KMS-11 (cell line): ENCODE measurements around the gene IFT88.

Source experiments
- H2AFZ ChIP-seq: fragments of 200-600 bp; sonication (generic); 2 replicates; pipeline ENCODE4 v1.6.1; 2016; ENCODE audit warnings: antibody characterized with exemption, mixed run types, low read depth
- H3K27ac ChIP-seq: fragments of 200-600 bp; sonication (generic); 2 replicates; pipeline ENCODE4 v1.6.1; 2016; ENCODE audit warnings: mild to moderate bottlenecking, mixed run types
- H3K27me3 ChIP-seq: fragments of 200-600 bp; sonication (generic); 2 replicates; pipeline ENCODE4 v1.6.1; 2017; ENCODE audit warnings: mild to moderate bottlenecking, low read depth, mixed run types, moderate library complexity; ENCODE audit not compliant: insufficient read depth
- H3K36me3 ChIP-seq: fragments of 200-600 bp; sonication (generic); 2 replicates; pipeline ENCODE4 v1.6.1; 2017; ENCODE audit warnings: mild to moderate bottlenecking, mixed run types; ENCODE audit not compliant: insufficient read depth
- H3K4me1 ChIP-seq: fragments of 200-600 bp; sonication (generic); 2 replicates; pipeline ENCODE4 v1.6.1; 2016; ENCODE audit warnings: mild to moderate bottlenecking, low read depth, mixed run types; ENCODE audit not compliant: poor library complexity, severe bottlenecking
- H3K4me2 ChIP-seq: fragments of 200-600 bp; sonication (generic); 2 replicates; pipeline ENCODE4 v1.7.0; 2016; ENCODE audit warnings: mild to moderate bottlenecking, mixed run types
- H3K4me3 ChIP-seq: fragments of 200-600 bp; sonication (generic); IDR thresholded peaks from 2 replicates; pipeline ENCODE4 v1.6.1; 2017; ENCODE audit warnings: low read depth, low read length, mixed read lengths; ENCODE audit not compliant: insufficient read depth
- H3K79me2 ChIP-seq: fragments of 200-600 bp; sonication (generic); 2 replicates; pipeline ENCODE4 v1.6.1; 2016; ENCODE audit warnings: low read depth, mixed run types; ENCODE audit not compliant: insufficient read depth
- H3K9ac ChIP-seq: fragments of 200-600 bp; sonication (generic); 2 replicates; pipeline ENCODE4 v1.6.1; 2016; ENCODE audit warnings: mild to moderate bottlenecking, mixed run types
- H4K20me1 ChIP-seq: fragments of 200-600 bp; sonication (generic); 2 replicates; pipeline ENCODE4 v1.6.1; 2016; ENCODE audit warnings: mild to moderate bottlenecking, mixed run types; ENCODE audit not compliant: insufficient read depth
- TF ChIP-seq, protein P1 (sequence below): fragments of 200-600 bp; sonication (generic); conservative IDR thresholded peaks from 2 replicates; pipeline ENCODE4 v1.6.1; 2017; ENCODE audit warnings: low read depth, mild to moderate bottlenecking, antibody characterized with exemption, low read length, moderate library complexity, mixed read lengths

The IFT88 gene

DNA sequence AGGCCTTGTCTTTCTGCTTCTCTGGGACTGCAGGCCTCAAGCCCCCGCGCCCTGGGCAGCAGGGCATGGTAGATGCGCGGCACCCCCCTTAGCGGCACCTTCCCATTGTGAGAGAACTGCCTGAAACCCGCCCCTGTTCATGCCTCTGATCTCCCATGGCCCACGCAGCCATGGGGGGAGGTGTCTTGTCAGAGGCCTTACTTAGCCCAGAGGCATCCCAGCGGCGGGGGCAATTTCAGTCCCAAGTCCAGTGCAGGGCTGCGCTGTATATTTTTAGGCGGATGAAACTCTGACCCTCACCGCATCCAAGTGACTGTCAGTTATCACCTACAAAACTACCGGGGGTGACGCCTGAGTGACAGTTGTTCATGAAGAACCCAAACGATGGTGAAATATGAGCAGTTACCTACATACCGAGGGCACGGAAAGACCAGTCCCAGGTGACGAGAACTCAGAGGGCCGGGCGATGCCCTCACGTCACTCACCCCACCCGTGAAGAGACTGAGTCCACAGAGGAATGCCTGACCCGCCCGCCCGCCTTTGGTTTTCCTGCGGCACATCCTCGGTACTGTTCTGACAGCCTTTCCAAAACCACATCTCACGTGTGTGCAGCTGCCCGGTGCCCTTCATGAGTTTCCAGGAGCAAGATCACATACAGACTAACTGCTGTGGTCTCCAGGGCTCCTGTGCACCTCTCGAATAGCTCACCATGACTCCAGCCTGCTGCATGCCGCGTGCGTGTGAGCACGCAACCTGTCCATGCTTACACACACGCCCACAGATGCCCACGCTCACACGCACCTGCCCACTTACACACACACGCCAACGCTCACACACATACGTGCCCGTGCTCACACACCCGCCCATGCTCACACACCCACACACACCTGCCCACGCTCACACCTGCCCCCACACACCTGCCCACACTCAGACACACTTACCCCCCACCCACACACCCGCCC, 150.9 kb downstream of the IFT88 start:
- Histone ChIP-seq H3K9ac (no peak overlapping the region), H2AFZ (no peak overlapping the region), H3K27me3 (no peaks in the 10 kb centered on the region), H4K20me1 (no peaks in the 10 kb centered on the region), H3K27ac (no peak overlapping the region), H3K4me3 (no peak overlapping the region), H3K36me3 (no peaks in the 10 kb centered on the region), H3K4me2 (no peak overlapping the region), H3K79me2 (no peaks in the 10 kb centered on the region), H3K4me1 (no peaks in the 10 kb centered on the region)
- TF ChIP-seq, protein P1, sequence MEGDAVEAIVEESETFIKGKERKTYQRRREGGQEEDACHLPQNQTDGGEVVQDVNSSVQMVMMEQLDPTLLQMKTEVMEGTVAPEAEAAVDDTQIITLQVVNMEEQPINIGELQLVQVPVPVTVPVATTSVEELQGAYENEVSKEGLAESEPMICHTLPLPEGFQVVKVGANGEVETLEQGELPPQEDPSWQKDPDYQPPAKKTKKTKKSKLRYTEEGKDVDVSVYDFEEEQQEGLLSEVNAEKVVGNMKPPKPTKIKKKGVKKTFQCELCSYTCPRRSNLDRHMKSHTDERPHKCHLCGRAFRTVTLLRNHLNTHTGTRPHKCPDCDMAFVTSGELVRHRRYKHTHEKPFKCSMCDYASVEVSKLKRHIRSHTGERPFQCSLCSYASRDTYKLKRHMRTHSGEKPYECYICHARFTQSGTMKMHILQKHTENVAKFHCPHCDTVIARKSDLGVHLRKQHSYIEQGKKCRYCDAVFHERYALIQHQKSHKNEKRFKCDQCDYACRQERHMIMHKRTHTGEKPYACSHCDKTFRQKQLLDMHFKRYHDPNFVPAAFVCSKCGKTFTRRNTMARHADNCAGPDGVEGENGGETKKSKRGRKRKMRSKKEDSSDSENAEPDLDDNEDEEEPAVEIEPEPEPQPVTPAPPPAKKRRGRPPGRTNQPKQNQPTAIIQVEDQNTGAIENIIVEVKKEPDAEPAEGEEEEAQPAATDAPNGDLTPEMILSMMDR, result no peak

DNA sequence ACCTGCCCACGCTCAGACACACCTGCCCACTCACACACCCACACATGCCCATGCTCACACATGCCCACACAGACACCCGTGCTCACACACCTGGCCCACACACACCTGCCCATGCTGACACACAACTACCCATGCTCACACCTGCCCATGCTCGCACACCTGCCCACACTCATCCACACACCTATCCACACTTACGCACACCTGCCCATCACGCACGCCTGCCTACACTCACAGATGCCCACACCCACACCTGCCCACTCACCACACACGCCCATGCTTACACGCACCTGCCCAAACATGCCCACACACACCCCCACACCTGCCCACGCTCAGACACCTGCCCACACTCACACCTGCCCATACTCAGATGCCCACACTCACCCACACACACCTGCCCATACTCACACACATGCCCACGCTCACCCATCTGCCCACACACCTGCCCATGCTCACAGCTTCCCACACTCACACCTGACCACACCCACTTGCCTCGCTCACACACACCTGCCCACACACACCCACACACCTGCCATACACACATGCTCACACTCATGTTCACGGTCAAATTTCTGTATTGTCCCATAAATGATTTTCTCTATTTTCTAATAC, 152.1 kb downstream of the IFT88 start:
- Histone ChIP-seq H3K9ac (no peak overlapping the region), H3K4me2 (no peak overlapping the region), H3K79me2 (no peaks in the 10 kb centered on the region), H2AFZ (no peak overlapping the region), H3K27ac (no peak overlapping the region), H3K36me3 (no peaks in the 10 kb centered on the region), H3K4me1 (no peaks in the 10 kb centered on the region), H3K27me3 (no peaks in the 10 kb centered on the region), H3K4me3 (no peak overlapping the region), H4K20me1 (no peaks in the 10 kb centered on the region)
- TF ChIP-seq, protein P1, result no peak

DNA sequence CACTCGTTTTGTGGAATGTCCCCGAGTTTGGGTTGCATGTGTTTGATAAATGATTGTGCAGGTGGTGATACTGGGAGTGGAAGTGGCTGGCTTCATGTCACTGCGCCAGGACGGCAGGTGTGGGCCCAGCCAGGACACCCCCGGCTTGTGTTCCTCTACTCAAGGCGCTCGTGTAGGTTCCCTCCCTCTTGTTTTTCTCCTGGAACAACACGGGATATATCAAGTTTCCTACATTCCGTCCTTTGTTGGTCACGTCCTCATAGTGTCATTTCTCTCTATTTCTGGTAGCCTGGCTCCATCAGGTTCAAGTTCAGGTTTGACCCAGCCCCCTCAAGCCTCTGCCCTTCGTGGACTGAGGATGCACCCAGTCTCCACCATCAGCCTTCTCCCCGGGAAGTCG, 152.8 kb downstream of the IFT88 start:
- TF ChIP-seq, protein P1, result no peak
- H3K79me2 ChIP-seq, result no peaks in the 10 kb centered on the region

DNA sequence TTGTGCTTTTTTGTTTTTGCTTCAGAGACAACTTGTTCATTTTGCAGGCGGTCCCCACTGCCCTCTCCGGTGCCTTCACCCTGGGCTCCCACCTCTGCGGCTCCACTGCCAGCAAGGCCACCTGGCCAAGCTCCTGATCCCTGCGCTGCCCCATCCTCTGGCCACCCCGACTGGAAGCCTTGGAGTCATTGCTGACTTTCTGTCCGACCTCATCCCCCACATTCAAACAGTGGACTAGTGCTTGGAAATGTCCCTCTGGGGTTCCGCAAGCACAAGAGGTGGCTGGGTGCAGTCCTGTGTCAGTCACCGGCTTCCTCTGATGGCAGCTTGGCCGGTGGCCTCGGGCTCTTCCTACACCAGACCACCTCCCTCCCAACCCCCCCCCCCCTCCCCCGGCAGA, 153.5 kb downstream of the IFT88 start:
- Histone ChIP-seq H3K4me2 (no peak overlapping the region), H3K27ac (no peak overlapping the region), H4K20me1 (no peaks in the 10 kb centered on the region), H3K4me3 (no peak overlapping the region), H2AFZ (no peak overlapping the region), H3K79me2 (no peaks in the 10 kb centered on the region), H3K36me3 (no peaks in the 10 kb centered on the region), H3K9ac (no peak overlapping the region), H3K27me3 (no peaks in the 10 kb centered on the region), H3K4me1 (no peaks in the 10 kb centered on the region)
- TF ChIP-seq, protein P1, result no peak

More for the DNA sequence above, 152.8 kb downstream of the IFT88 start:
- Histone ChIP-seq H3K27ac (no peak overlapping the region), H3K36me3 (no peaks in the 10 kb centered on the region), H3K4me3 (no peak overlapping the region), H2AFZ (no peak overlapping the region), H4K20me1 (no peaks in the 10 kb centered on the region), H3K4me1 (no peaks in the 10 kb centered on the region), H3K9ac (no peak overlapping the region), H3K4me2 (no peak overlapping the region), H3K27me3 (no peaks in the 10 kb centered on the region)
